Endothelial cell of umbilical vein (primary cell): ENCODE data around the gene POLR2H.

Source experiments
- CTCF ChIP-seq, 2 donors: IDR thresholded peaks; 1 replicate in 1 of 2; 2 replicates in 1 of 2; pipeline ENCODE4 v1.5.1; 2011; ENCODE audit warnings: low read length in 2 of 2, mild to moderate bottlenecking in 2 of 2, moderate library complexity in 2 of 2, control low read depth in 1 of 2, inconsistent platforms in 1 of 2, low read depth in 1 of 2; ENCODE audit not compliant: insufficient read depth in 1 of 2; ENCODE audit errors: extremely low read depth in 1 of 2
- JUN ChIP-seq: IDR thresholded peaks from 2 replicates; pipeline ENCODE4 v1.6.1; 2011; ENCODE audit warnings: borderline replicate concordance, low read depth; ENCODE audit not compliant: insufficient read length, insufficient read depth
- MAX ChIP-seq: IDR thresholded peaks from 2 replicates; pipeline ENCODE4 v1.6.1; 2011; ENCODE audit not compliant: insufficient read depth, insufficient read length
- MYC ChIP-seq: IDR thresholded peaks from one replicate; pipeline ENCODE4 v1.6.1; 2011; ENCODE audit warnings: mild to moderate bottlenecking, low read depth, low read length
- POLR2A ChIP-seq: IDR thresholded peaks from 2 replicates; pipeline ENCODE4 v1.6.1; 2012; ENCODE audit warnings: low read depth, mild to moderate bottlenecking, control low read depth, low read length
- POLR2AphosphoS5 ChIP-seq: IDR thresholded peaks from 2 replicates; pipeline ENCODE4 v1.6.1; 2012; ENCODE audit warnings: low read depth, mild to moderate bottlenecking, control low read depth, low read length, moderate library complexity; ENCODE audit not compliant: insufficient read depth

- TF ChIP-seq POLR2A (no peak), CTCF (IDR thresholded peaks at IDR 0.05; ENCODE audit: extremely low read depth in 1 of 2, insufficient read depth in 1 of 2, low read depth in 1 of 2, low read length in 2 of 2) (no peak), JUN (no peak), POLR2AphosphoS5 (no peak), MYC (no peak), MAX (no peak)
These were observed 39.8 kb upstream of the POLR2H start for GRCh38 chr3:184321666-184322065.
